ENCODE measurements around the gene TCEAL5.
"Not testable (repeated sequence)": the region's sequence is repeated elsewhere in the genome, so short reads cannot be mapped to it uniquely, and the experiment has no call there.

The TCEAL5 gene

GRCh38 chrX:103254171-103254824 lies 22.3 kb downstream of the TCEAL5 start:
- DNase-seq (ENCODE audit: low read depth) = peak; percentile 35
- TF ChIP-seq, protein P1, sequence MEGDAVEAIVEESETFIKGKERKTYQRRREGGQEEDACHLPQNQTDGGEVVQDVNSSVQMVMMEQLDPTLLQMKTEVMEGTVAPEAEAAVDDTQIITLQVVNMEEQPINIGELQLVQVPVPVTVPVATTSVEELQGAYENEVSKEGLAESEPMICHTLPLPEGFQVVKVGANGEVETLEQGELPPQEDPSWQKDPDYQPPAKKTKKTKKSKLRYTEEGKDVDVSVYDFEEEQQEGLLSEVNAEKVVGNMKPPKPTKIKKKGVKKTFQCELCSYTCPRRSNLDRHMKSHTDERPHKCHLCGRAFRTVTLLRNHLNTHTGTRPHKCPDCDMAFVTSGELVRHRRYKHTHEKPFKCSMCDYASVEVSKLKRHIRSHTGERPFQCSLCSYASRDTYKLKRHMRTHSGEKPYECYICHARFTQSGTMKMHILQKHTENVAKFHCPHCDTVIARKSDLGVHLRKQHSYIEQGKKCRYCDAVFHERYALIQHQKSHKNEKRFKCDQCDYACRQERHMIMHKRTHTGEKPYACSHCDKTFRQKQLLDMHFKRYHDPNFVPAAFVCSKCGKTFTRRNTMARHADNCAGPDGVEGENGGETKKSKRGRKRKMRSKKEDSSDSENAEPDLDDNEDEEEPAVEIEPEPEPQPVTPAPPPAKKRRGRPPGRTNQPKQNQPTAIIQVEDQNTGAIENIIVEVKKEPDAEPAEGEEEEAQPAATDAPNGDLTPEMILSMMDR (IDR thresholded peaks at IDR 0.05; ENCODE audit: low read length, missing control alignments) = no peak
- peak overlapping the region; percentile 85 for H3K4me3 ChIP-seq (replicated peaks; ENCODE audit: low read depth, low read length)

DNA sequence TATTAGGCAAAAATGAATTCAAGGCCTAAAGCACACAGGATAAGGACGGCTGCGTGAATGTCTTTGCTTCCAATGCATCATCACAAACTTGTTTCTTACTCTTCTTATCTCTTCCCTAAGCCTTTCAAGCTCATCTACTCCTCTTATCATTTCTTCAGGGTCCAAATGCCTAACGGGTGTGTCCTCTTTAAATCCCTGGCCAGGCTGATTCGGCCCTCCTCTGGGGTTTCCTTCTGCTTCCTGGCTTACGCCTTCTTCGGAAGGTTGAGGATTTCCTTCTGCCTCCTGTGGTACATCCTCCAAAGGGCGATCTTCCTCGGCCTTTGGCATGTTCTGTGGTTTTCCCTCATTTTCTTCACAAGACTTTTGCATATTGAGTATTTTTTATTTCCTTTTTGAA lies 22.9 kb downstream of the TCEAL5 start:
- H3K4me3 ChIP-seq (replicated peaks; ENCODE audit: low read depth, low read length) = peak overlapping the region; percentile 85
- peak; percentile 6 for DNase-seq (ENCODE audit: low read depth)
- TF ChIP-seq, protein P1 (IDR thresholded peaks at IDR 0.05; ENCODE audit: low read length, missing control alignments) = no peak

DNA sequence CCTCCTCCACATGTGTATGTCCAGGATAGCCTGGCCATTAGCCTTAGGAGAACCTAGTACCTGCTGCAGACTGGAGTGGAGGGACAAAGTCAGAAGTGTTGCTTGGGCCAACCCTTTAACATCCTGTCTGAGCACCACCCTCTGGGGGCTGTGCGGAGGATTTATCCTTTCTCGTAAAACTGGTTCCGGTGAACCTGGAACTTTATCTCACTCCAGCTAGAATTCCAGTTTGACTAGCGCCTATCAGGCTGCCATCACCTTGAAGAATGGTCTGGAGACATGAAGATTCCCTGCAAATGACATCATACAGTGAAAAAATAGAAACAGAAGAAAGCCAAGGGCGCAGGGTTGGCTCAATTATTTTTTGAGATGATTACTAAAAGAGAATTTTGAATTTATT lies 25.6 kb downstream of the TCEAL5 start:
- no peak for DNase-seq (ENCODE audit: low read depth)
- TF ChIP-seq, protein P1 (IDR thresholded peaks at IDR 0.05; ENCODE audit: low read length, missing control alignments) = no peak
- H3K4me3 ChIP-seq (replicated peaks; ENCODE audit: low read depth, low read length) = no peak overlapping the region

GRCh38 chrX:103249805-103250204 lies 26.7 kb downstream of the TCEAL5 start:
- TF ChIP-seq, protein P1 (IDR thresholded peaks at IDR 0.05; ENCODE audit: low read length, missing control alignments) = no peak
- no peak overlapping the region for H3K4me3 ChIP-seq (replicated peaks; ENCODE audit: low read depth, low read length)
- no peak for DNase-seq (ENCODE audit: low read depth)

DNA sequence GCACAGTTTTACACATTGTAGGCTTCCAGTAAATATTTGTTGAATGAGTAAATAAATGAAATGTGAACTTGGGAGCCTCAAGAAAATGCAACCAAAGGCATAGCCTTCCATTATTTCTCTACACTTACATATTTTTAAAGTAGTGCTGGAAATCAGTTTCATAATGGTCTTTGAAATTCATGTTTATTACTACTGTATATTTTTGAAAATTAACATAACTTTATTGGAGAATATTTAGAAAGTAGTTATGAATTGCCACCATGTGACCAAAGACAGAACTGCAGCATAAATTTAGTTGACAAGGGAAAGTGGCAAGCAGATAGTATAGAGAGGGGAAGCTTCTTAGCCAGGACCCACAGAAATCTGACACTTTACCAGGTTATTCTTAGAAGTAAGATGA lies 28.0 kb downstream of the TCEAL5 start:
- peak; percentile 42 for DNase-seq (ENCODE audit: low read depth)
- TF ChIP-seq, protein P1 (IDR thresholded peaks at IDR 0.05; ENCODE audit: low read length, missing control alignments) = peak; percentile 45
- no peak overlapping the region for H3K4me3 ChIP-seq (replicated peaks; ENCODE audit: low read depth, low read length)

GRCh38 chrX:103240155-103240554 lies 36.4 kb downstream of the TCEAL5 start:
- TF ChIP-seq, protein P1 (IDR thresholded peaks at IDR 0.05; ENCODE audit: low read length, missing control alignments) = no peak
- DNase-seq (ENCODE audit: low read depth) = no peak
- no peak overlapping the region for H3K4me3 ChIP-seq (replicated peaks; ENCODE audit: low read depth, low read length)

DNA sequence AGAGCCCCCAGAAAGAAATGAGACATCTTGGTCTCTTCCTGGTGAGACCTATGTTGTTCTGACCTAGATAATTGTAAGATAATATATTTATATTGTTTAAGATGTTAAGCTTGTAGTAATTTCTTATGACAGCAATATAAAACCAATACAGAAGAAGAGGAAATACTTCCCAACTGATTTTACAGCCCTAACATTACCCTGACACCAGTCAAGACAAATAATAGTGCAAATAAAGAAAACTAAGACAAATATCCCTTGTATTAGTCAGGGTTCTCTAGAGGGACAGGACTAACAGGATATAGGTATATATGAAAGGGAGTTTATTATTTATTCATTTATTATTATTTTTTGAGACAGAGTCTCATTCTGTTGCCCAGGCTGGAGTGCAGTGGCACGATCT lies 40.3 kb downstream of the TCEAL5 start:
- TF ChIP-seq, protein P1 (IDR thresholded peaks at IDR 0.05; ENCODE audit: low read length, missing control alignments) = no peak
- no peak for DNase-seq (ENCODE audit: low read depth)

DNA sequence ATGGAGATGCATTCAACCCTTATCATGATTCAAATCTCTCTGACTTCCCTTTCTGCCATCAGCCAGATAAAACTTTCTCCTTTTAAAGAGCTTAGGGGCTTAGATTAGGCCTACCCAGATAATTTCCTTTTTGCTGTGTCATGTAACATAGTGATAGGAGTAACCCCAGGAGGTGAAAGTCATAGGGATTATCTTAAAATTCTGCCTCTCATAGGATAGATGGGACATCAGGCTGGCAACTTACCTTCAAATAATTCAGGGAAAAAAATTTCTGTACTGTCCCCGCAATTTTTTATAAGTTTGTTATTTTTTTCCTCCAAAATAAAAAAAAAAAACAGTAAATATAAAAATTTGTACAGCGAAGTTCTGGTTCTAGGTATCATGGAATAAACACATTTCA lies 40.9 kb downstream of the TCEAL5 start:
- DNase-seq (ENCODE audit: low read depth); H3K4me3 ChIP-seq (replicated peaks; ENCODE audit: low read depth, low read length): not testable (repeated sequence)

More for the DNA sequence above, 40.3 kb downstream of the TCEAL5 start:
- no peak overlapping the region for H3K4me3 ChIP-seq (replicated peaks; ENCODE audit: low read depth, low read length)

All from fibroblast of pulmonary artery (primary cell).